ENCODE results near the gene PROM2. TPM values are rescaled to one million over a fixed set of nuclear protein-coding genes. Genes with fewer than 3 reads are reported as not detected.

PROM2 gene
- total RNA-seq, 4 donors from 2014 or later: 1.5 to 13.8 (median 7.1) TPM

GRCh38 chr2:95258271-95258670, 16.0 kb upstream of the PROM2 start:
- TF ChIP-seq POLR2A (IDR thresholded peaks at IDR 0.05) (no peak), CTCF (IDR thresholded peaks at IDR 0.05) (no peak)
- no peak for DNase-seq
- no peak overlapping the region for H3K27ac ChIP-seq

GRCh38 chr2:95260028-95261023, 13.9 kb upstream of the PROM2 start:
- TF ChIP-seq POLR2A (IDR thresholded peaks at IDR 0.05) (no peak), CTCF (IDR thresholded peaks at IDR 0.05) (no peak)
- no peaks in the 10 kb centered on the region for H3K4me1 ChIP-seq
- intact Hi-C loops (cut with DNase I; ENCODE audit: low total_unique reads): no loop called here
- no peaks in the 10 kb centered on the region for H3K9me3 ChIP-seq
- no peaks in the 10 kb centered on the region for H3K36me3 ChIP-seq
- no peak overlapping the region for H3K4me3 ChIP-seq
- DNase-seq: no peak
- H3K27ac ChIP-seq: no peak overlapping the region
- no peaks in the 10 kb centered on the region for H3K27me3 ChIP-seq

More at GRCh38 chr2:95258271-95258670, 16.0 kb upstream of the PROM2 start:
- intact Hi-C loops (cut with DNase I; ENCODE audit: low total_unique reads): no loop called here
- H3K9me3 ChIP-seq: no peaks in the 10 kb centered on the region
- H3K4me1 ChIP-seq: no peaks in the 10 kb centered on the region
- no peaks in the 10 kb centered on the region for H3K36me3 ChIP-seq
- H3K27me3 ChIP-seq: no peaks in the 10 kb centered on the region
- no peak overlapping the region for H3K4me3 ChIP-seq

- Histone ChIP-seq H3K9me3 (no peaks in the 10 kb centered on the region), H3K36me3 (no peaks in the 10 kb centered on the region), H3K27ac (no peak overlapping the region), H3K4me1 (no peaks in the 10 kb centered on the region), H3K27me3 (no peaks in the 10 kb centered on the region), H3K4me3 (no peak overlapping the region)
- TF ChIP-seq POLR2A (IDR thresholded peaks at IDR 0.05): no peak
- no peak for TF ChIP-seq CTCF (IDR thresholded peaks at IDR 0.05)
- intact Hi-C loops (cut with DNase I; ENCODE audit: low total_unique reads): no loop called here
- no peak for DNase-seq
Measured at GRCh38 chr2:95261602-95262001, 12.6 kb upstream of the PROM2 start.

- intact Hi-C loops (cut with DNase I; ENCODE audit: low total_unique reads): no loop called here
- DNase-seq: no peak
- H3K27me3 ChIP-seq: no peaks in the 10 kb centered on the region
- no peak overlapping the region for H3K4me3 ChIP-seq
- no peaks in the 10 kb centered on the region for H3K4me1 ChIP-seq
- TF ChIP-seq CTCF (IDR thresholded peaks at IDR 0.05) (no peak), POLR2A (IDR thresholded peaks at IDR 0.05) (no peak)
- no peaks in the 10 kb centered on the region for H3K36me3 ChIP-seq
- no peaks in the 10 kb centered on the region for H3K9me3 ChIP-seq
- no peak overlapping the region for H3K27ac ChIP-seq
Measured at GRCh38 chr2:95262896-95263542, 11.2 kb upstream of the PROM2 start.

GRCh38 chr2:95264624-95265023, 9.6 kb upstream of the PROM2 start:
- intact Hi-C loops (cut with DNase I; ENCODE audit: low total_unique reads): no loop called here
- Histone ChIP-seq H3K4me1 (no peaks in the 10 kb centered on the region), H3K9me3 (no peaks in the 10 kb centered on the region), H3K27me3 (no peaks in the 10 kb centered on the region), H3K27ac (no peak overlapping the region), H3K4me3 (no peak overlapping the region), H3K36me3 (no peaks in the 10 kb centered on the region)
- no peak for DNase-seq
- no peak for TF ChIP-seq POLR2A (IDR thresholded peaks at IDR 0.05)
- no peak for TF ChIP-seq CTCF (IDR thresholded peaks at IDR 0.05)

All from uterus (tissue), 4 donors.